Measurements from ENCODE around the gene HAUS8.

The HAUS8 gene

DNA sequence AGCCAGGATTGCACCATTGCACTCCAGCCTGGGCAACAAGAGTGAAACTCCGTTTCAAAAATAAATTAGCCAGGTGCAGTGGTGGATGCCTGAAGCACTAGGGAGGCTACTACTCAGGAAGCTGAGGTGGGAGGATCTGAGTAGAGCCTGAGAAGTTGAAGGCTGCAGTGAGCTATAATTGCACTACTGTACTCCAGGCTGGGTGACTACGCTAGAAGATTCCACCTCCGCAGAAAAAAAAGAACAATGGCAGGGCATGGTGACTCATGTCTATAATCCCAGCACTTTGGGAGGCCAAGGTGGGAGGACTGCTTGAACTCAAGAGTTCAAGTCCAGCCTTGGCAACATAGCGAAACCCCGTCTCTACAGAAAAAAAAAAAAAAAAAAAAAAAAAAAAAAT, 20.5 kb downstream of the HAUS8 start:
- Histone ChIP-seq H3K4me3 (ENCODE audit: extremely low read depth, insufficient read depth, low read length, poor library complexity, severe bottlenecking) (no peak overlapping the region), H3K9me3 (ENCODE audit: control insufficient read depth, low read length) (no peaks in the 10 kb centered on the region), H3K27ac (ENCODE audit: low read depth, low read length, severe bottlenecking) (no peak overlapping the region), H3K4me1 (ENCODE audit: control insufficient read depth, insufficient read depth, low read length, poor library complexity, severe bottlenecking) (peaks cover 2% of the 10 kb centered on the region), H3K36me3 (ENCODE audit: control insufficient read depth, insufficient read depth, low read length) (peaks cover 92% of the 10 kb centered on the region)
- 92 to 93% methylated on average over 2 to 3 of the region's 5 CpGs for WGBS, 2 experiments (ENCODE audit: insufficient coverage in 2 of 2)

DNA sequence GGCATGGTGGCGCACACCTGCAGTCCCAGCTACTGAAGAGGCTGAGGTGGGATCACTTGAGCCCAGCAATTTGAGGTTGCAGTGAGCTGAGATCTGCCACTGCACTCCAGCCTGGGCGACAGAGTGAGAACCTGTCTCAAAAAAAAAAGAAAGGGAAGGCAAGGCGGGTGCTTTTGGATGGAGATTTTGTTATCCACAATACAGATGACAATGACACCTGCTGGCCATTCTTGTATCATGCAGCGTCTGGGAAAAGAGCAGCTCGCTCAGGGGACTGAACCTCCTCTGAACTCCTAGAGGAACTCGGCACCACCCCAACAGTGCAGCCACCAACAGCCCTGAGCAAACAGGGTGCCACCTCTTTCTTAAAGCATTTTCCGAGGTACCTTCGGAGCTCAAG, 22.8 kb downstream of the HAUS8 start:
- Histone ChIP-seq H3K27ac (ENCODE audit: low read depth, low read length, severe bottlenecking) (no peak overlapping the region), H3K36me3 (ENCODE audit: control insufficient read depth, insufficient read depth, low read length) (peaks cover 86% of the 10 kb centered on the region), H3K4me3 (ENCODE audit: extremely low read depth, insufficient read depth, low read length, poor library complexity, severe bottlenecking) (no peak overlapping the region), H3K4me1 (ENCODE audit: control insufficient read depth, insufficient read depth, low read length, poor library complexity, severe bottlenecking) (peaks cover 2% of the 10 kb centered on the region), H3K9me3 (ENCODE audit: control insufficient read depth, low read length) (no peaks in the 10 kb centered on the region)
- WGBS, 2 experiments (ENCODE audit: insufficient coverage in 2 of 2), result 66 to 84% methylated on average over 7 of the region's 8 CpGs

DNA sequence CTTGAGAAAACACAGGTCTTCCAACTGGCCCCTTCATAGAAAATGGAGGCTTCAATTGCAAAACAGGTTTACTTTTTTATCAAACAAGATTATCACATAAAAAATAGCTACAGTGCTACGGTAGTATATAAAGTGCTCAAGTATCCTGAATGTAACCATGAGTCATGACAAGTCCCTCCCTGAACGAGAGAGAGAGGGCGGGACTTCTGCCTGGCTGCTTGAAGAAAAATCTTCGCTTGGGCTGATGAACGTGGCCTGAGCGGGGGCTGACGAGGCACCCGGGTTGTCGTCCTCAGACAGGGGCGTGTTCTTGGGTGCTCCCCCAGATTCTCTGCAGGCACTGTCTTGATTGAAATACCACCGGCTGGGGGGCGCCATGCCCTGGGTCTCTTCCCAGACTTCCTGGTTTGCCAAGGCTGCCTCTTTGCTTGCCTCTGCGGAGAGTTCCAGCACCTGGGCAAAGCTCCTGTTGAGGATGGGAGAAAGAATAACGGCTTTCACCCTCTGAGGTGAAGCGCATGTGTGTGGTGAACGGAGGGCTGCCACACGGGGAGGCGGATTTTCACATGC, 25.5 kb downstream of the HAUS8 start:
- Histone ChIP-seq H3K27ac (ENCODE audit: low read depth, low read length, severe bottlenecking) (no peak overlapping the region), H3K4me3 (ENCODE audit: extremely low read depth, insufficient read depth, low read length, poor library complexity, severe bottlenecking) (no peak overlapping the region), H3K9me3 (ENCODE audit: control insufficient read depth, low read length) (no peaks in the 10 kb centered on the region), H3K4me1 (ENCODE audit: control insufficient read depth, insufficient read depth, low read length, poor library complexity, severe bottlenecking) (peaks cover 2% of the 10 kb centered on the region), H3K36me3 (ENCODE audit: control insufficient read depth, insufficient read depth, low read length) (peaks cover 69% of the 10 kb centered on the region)
- WGBS, 2 experiments (ENCODE audit: insufficient coverage in 2 of 2), result 92 to 95% methylated on average over 15 to 18 of the region's 18 CpGs

DNA sequence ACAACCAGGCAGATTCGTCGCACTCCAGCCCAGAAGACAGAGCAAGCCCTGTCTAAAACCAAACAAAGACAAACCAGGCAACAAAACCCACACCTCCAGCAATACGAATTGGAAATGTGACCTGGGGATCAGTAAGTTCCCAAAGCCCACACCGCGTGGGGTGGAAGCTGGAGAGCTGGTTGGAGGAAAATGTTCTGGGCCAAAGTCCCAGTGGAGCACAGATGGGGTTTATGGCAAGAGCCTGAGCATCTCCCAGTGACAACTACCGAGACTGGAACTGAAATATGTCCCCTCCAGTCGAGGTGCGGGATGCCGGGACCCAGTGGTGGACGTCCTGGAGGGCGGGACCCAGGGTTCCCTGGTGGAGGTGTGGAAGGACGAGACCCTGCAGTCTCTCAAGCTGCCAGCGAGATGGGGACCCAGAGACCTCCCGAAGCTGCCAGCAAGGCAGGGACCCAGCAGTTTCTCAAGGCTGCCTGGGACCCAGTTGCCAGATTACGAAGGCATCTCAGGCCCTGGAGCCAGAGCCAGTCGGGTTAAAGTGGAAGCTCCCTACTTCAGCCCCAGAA, 26.3 kb downstream of the HAUS8 start:
- H3K4me1 ChIP-seq (ENCODE audit: control insufficient read depth, insufficient read depth, low read length, poor library complexity, severe bottlenecking), result peaks cover 2% of the 10 kb centered on the region
- 94% methylated on average over 12 to 15 of the region's 16 CpGs for WGBS, 2 experiments (ENCODE audit: insufficient coverage in 2 of 2)
- peaks cover 61% of the 10 kb centered on the region for H3K36me3 ChIP-seq (ENCODE audit: control insufficient read depth, insufficient read depth, low read length)
- H3K27ac ChIP-seq (ENCODE audit: low read depth, low read length, severe bottlenecking), result no peak overlapping the region
- H3K4me3 ChIP-seq (ENCODE audit: extremely low read depth, insufficient read depth, low read length, poor library complexity, severe bottlenecking), result no peak overlapping the region
- H3K9me3 ChIP-seq (ENCODE audit: control insufficient read depth, low read length), result no peaks in the 10 kb centered on the region

DNA sequence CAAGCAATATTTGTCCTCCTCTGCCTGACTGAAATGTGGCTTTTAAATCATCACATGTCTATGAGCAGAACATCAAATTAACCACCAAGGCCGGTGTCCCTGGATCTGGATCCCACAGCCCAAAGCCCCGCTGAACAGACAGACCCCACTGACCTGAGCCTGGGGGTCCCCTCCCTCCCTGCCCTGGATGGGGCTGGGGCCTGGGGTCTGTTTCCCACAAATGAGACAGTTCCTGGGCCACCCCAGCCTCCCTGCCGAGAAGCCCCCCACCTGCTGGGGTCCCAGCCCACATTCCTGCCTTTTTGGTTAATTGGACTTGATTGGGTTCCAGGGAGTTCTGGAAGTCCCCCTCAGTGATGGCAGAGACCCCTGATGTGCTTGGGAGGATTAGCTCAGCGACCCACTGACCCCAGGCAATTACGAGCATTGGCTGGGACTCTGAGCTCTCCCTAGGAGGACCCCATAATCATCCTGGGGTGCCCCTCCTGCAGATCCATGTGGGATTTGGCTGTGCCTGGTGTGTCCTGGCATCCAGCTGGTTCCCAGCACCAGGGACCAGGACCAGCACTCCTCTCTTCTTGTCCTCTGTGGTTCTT, 29.2 kb downstream of the HAUS8 start:
- H3K36me3 ChIP-seq (ENCODE audit: control insufficient read depth, insufficient read depth, low read length), result peaks cover 34% of the 10 kb centered on the region
- H3K9me3 ChIP-seq (ENCODE audit: control insufficient read depth, low read length), result no peaks in the 10 kb centered on the region
- no peak overlapping the region for H3K4me3 ChIP-seq (ENCODE audit: extremely low read depth, insufficient read depth, low read length, poor library complexity, severe bottlenecking)
- H3K4me1 ChIP-seq (ENCODE audit: control insufficient read depth, insufficient read depth, low read length, poor library complexity, severe bottlenecking), result peaks cover 2% of the 10 kb centered on the region
- 88 to 97% methylated on average over 4 to 5 of the region's 5 CpGs for WGBS, 2 experiments (ENCODE audit: insufficient coverage in 2 of 2)
- H3K27ac ChIP-seq (ENCODE audit: low read depth, low read length, severe bottlenecking), result no peak overlapping the region

DNA sequence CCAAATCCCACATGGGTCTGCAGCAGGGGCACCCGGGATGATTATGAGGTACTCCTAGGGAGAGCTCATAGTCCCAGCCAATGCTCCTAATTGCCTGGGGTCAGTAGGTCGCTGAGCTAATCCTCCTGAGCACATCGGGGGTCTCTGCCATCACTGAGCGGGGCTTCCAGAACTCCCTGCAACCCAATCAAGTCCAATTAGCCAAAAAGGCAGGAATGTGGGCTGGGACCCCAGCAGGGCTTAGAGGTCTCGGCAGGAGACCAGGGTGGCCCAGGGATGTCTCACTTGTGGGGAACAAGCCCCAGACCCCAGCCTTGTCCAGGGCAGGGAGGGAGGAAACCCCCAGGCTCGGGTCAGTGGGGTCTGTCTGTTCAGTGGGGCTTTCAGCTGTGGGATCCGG, 31.5 kb downstream of the HAUS8 start:
- no peaks in the 10 kb centered on the region for H3K9me3 ChIP-seq (ENCODE audit: control insufficient read depth, low read length)
- 83 to 88% methylated on average over 7 of the region's 7 CpGs for WGBS, 2 experiments (ENCODE audit: insufficient coverage in 2 of 2)
- H3K27ac ChIP-seq (ENCODE audit: low read depth, low read length, severe bottlenecking), result no peak overlapping the region

DNA sequence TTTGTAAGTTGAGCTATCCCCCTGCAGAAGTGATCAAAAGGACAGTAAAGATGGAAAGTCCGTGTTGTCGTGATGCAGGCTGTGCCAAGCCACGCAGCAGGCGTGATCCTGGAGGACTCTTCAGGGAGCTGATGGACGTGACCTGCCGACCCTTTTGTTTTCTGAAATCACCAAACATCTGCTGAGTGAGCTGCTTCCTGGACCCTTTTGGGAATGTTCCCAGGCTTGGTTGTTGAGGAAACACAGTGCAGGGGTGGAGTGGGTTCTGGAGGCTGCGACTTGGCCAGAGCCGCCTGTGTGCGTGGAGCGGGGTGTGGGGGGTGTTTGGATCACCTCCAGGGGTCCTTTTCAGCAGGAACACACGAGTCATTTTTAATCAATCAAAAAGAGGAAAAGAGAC, 33.3 kb downstream of the HAUS8 start:
- no peaks in the 10 kb centered on the region for H3K4me1 ChIP-seq (ENCODE audit: control insufficient read depth, insufficient read depth, low read length, poor library complexity, severe bottlenecking)
- H3K36me3 ChIP-seq (ENCODE audit: control insufficient read depth, insufficient read depth, low read length), result no peaks in the 10 kb centered on the region
- no peak overlapping the region for H3K27ac ChIP-seq (ENCODE audit: low read depth, low read length, severe bottlenecking)
- 83 to 87% methylated on average over 3 to 9 of the region's 11 CpGs for WGBS, 2 experiments (ENCODE audit: insufficient coverage in 2 of 2)
- no peaks in the 10 kb centered on the region for H3K9me3 ChIP-seq (ENCODE audit: control insufficient read depth, low read length)
- no peak overlapping the region for H3K4me3 ChIP-seq (ENCODE audit: extremely low read depth, insufficient read depth, low read length, poor library complexity, severe bottlenecking)

More for the DNA sequence above, 31.5 kb downstream of the HAUS8 start:
- H3K4me3 ChIP-seq (ENCODE audit: extremely low read depth, insufficient read depth, low read length, poor library complexity, severe bottlenecking), result no peak overlapping the region
- H3K36me3 ChIP-seq (ENCODE audit: control insufficient read depth, insufficient read depth, low read length), result peaks cover 15% of the 10 kb centered on the region
- H3K4me1 ChIP-seq (ENCODE audit: control insufficient read depth, insufficient read depth, low read length, poor library complexity, severe bottlenecking), result no peaks in the 10 kb centered on the region

DNA sequence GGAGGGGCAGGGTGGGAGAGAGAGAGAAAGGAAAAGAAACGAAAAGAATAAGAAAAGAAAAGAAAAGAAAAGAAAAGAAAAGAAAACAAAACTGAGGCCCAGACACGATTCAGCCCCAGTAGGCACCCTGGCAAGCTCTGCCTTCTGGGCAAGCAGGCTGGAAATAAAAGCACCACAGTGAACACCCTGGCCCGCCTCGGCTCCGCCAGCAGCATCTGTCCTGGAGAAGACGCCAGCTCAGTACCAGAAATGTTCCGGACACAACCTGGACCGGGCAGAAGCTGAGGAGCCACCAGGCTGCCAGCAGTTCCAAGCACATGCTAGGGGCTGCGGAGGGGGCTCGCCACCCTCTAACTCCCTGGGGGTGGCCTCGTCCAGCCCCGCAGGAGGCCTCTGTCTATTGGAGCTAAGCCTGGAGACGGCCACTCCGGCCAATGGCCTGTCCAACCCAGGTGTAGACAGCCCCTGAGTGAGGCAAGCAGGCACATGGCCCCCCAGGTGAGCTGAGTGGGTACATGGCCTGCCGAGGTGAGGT, 37.2 kb downstream of the HAUS8 start:
- 84 to 88% methylated on average over 13 to 14 of the region's 15 CpGs for WGBS, 2 experiments (ENCODE audit: insufficient coverage in 2 of 2)
- no peaks in the 10 kb centered on the region for H3K4me1 ChIP-seq (ENCODE audit: control insufficient read depth, insufficient read depth, low read length, poor library complexity, severe bottlenecking)
- H3K36me3 ChIP-seq (ENCODE audit: control insufficient read depth, insufficient read depth, low read length), result no peaks in the 10 kb centered on the region
- no peaks in the 10 kb centered on the region for H3K9me3 ChIP-seq (ENCODE audit: control insufficient read depth, low read length)
- no peak overlapping the region for H3K27ac ChIP-seq (ENCODE audit: low read depth, low read length, severe bottlenecking)
- H3K4me3 ChIP-seq (ENCODE audit: extremely low read depth, insufficient read depth, low read length, poor library complexity, severe bottlenecking), result no peak overlapping the region

DNA sequence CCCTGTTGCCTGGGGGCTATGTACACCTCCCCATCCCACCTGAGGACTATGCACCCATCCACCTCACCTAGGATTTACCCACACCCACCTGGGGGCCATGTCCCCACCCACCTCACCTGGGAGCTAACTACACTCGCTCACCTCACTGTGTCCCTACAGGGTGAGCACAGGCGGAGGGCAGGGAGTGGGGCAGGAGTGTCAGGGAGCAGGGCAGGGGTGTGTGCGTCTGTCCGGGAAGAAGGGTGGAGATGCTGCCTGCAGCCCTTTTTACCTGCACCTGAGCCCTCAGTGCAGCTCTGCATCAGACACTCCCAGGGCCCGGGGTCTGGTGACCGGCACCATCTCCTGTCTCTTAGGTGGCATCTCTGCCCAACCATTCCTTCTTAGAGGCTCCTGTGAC, 38.1 kb downstream of the HAUS8 start:
- no peak overlapping the region for H3K27ac ChIP-seq (ENCODE audit: low read depth, low read length, severe bottlenecking)
- WGBS, 2 experiments (ENCODE audit: insufficient coverage in 2 of 2), result 81 to 93% methylated on average over 3 of the region's 6 CpGs
- no peak overlapping the region for H3K4me3 ChIP-seq (ENCODE audit: extremely low read depth, insufficient read depth, low read length, poor library complexity, severe bottlenecking)
- H3K36me3 ChIP-seq (ENCODE audit: control insufficient read depth, insufficient read depth, low read length), result no peaks in the 10 kb centered on the region
- no peaks in the 10 kb centered on the region for H3K4me1 ChIP-seq (ENCODE audit: control insufficient read depth, insufficient read depth, low read length, poor library complexity, severe bottlenecking)
- H3K9me3 ChIP-seq (ENCODE audit: control insufficient read depth, low read length), result no peaks in the 10 kb centered on the region

DNA sequence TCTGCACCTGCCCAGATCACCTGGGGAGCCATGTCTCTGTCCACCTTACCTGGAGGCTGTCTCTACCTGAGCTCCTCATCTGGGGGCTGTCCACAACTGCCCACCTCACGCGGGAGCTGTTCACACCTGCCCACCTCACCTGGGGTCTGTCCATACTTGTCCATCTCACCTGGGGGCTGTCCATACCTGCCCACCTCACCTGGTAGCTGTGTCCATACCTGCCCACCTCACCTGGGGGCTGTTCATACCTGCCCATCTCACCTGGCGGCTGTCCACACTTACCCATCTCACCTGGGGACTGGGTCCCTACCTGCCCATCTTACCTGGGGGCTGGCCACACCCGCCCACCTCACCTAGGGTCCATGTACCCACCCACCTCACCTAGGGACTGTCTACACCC, 38.6 kb downstream of the HAUS8 start:
- WGBS, 2 experiments (ENCODE audit: insufficient coverage in 2 of 2), result 77 to 81% methylated on average over 3 of the region's 4 CpGs
- H3K4me3 ChIP-seq (ENCODE audit: extremely low read depth, insufficient read depth, low read length, poor library complexity, severe bottlenecking), result no peak overlapping the region

DNA sequence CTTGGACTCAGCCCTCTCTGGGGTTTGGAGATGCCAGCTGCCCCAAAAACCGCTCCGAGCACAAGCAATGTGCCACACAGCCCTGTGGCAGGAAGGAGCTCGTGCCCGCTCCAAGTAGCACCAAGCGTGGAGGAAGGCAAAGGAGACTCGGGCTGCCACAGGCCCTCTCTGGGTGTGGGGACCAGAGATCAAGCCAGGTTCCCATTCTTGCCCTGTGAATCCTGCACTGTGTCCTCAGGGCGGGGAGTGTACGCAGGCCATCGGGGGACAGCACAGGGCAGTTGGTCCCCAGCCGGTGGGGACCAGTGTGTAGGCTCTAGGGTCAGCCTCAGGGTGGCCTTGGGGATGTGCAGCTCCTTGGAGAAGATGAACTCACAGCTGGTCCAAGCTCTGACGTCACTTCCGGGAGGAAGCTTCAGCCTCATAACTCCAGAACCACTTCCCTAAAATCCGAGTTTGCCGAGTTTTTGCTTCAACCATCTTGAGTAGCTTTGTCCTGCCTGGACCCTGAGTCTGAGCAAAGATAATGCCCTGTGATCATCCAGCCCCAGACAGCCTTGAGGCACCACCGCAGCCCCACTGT, 39.3 kb downstream of the HAUS8 start:
- WGBS, 2 experiments (ENCODE audit: insufficient coverage in 2 of 2), result 89 to 95% methylated on average over 11 to 15 of the region's 15 CpGs

More for the DNA sequence above, 38.6 kb downstream of the HAUS8 start:
- Histone ChIP-seq H3K27ac (ENCODE audit: low read depth, low read length, severe bottlenecking) (no peak overlapping the region), H3K9me3 (ENCODE audit: control insufficient read depth, low read length) (no peaks in the 10 kb centered on the region), H3K4me1 (ENCODE audit: control insufficient read depth, insufficient read depth, low read length, poor library complexity, severe bottlenecking) (no peaks in the 10 kb centered on the region), H3K36me3 (ENCODE audit: control insufficient read depth, insufficient read depth, low read length) (no peaks in the 10 kb centered on the region)

More for the DNA sequence above, 39.3 kb downstream of the HAUS8 start:
- no peak overlapping the region for H3K4me3 ChIP-seq (ENCODE audit: extremely low read depth, insufficient read depth, low read length, poor library complexity, severe bottlenecking)
- H3K36me3 ChIP-seq (ENCODE audit: control insufficient read depth, insufficient read depth, low read length), result no peaks in the 10 kb centered on the region
- H3K27ac ChIP-seq (ENCODE audit: low read depth, low read length, severe bottlenecking), result no peak overlapping the region
- no peaks in the 10 kb centered on the region for H3K4me1 ChIP-seq (ENCODE audit: control insufficient read depth, insufficient read depth, low read length, poor library complexity, severe bottlenecking)
- H3K9me3 ChIP-seq (ENCODE audit: control insufficient read depth, low read length), result no peaks in the 10 kb centered on the region
